ENCODE measurements around the gene PSMD9. TPM values are rescaled to one million over a fixed set of nuclear protein-coding genes. Genes with fewer than 3 reads are reported as not detected.
"Not testable (repeated sequence)": the region's sequence is repeated elsewhere in the genome, so short reads cannot be mapped to it uniquely, and the experiment has no call there.

Gene PSMD9
- total RNA-seq, 4 donors from 2014 or later = 21.7 to 57.3 (median 46.2) TPM

GRCh38 chr12:121843236-121843982, 45.2 kb upstream of the PSMD9 start:
- WGBS, 2 donors (ENCODE audit: low coverage in 1 of 2) = 55 to 81% methylated on average over 6 to 13 of the region's 13 CpGs
- TF ChIP-seq EP300 (IDR thresholded peaks at IDR 0.05; ENCODE audit: low read depth) (no peak), POLR2AphosphoS5 (IDR thresholded peaks at IDR 0.05) (no peak), CTCF (IDR thresholded peaks at IDR 0.05) (no peak), POLR2A (IDR thresholded peaks at IDR 0.05) (no peak)
- Histone ChIP-seq H3K4me3 (no peak overlapping the region), H3K27ac (no peak overlapping the region), H3K4me1 (peaks cover 0 to 13% (median 8%) of the 10 kb centered on the region in 4 donors), H3K27me3 (no peaks in the 10 kb centered on the region), H3K9me3 (no peaks in the 10 kb centered on the region), H3K36me3 (no peaks in the 10 kb centered on the region)
- intact Hi-C loops (cut with DNase I; ENCODE audit: low total_unique reads) (no loop called here), in situ Hi-C loops (cut with MboI; ENCODE audit: low pct_ligation_motif_present in 1 of 4, low pct_unique_long_range_greater_than_20kb in 1 of 4, low sequenced_read_pairs in 3 of 4) (no loop called here)
- no peak for DNase-seq

- intact Hi-C loops (cut with DNase I; ENCODE audit: low total_unique reads) = no loop called here
- no peaks in the 10 kb centered on the region for H3K9me3 ChIP-seq
These were observed 42.9 kb upstream of the PSMD9 start for GRCh38 chr12:121845701-121846100.

GRCh38 chr12:121849211-121849610, 39.4 kb upstream of the PSMD9 start:
- TF ChIP-seq POLR2A (IDR thresholded peaks at IDR 0.05) = no peak
- TF ChIP-seq POLR2AphosphoS5 (IDR thresholded peaks at IDR 0.05) = no peak
- TF ChIP-seq EP300 (IDR thresholded peaks at IDR 0.05; ENCODE audit: low read depth) = no peak
- no peak for TF ChIP-seq CTCF (IDR thresholded peaks at IDR 0.05)
- Histone ChIP-seq H3K27me3 (no peaks in the 10 kb centered on the region), H3K4me1 (no peaks in the 10 kb centered on the region), H3K4me3 (no peak overlapping the region), H3K9me3 (no peaks in the 10 kb centered on the region), H3K27ac (no peak overlapping the region), H3K36me3 (no peaks in the 10 kb centered on the region)
- WGBS, 2 donors (ENCODE audit: low coverage in 1 of 2) = 94% methylated on average over 6 of the region's 6 CpGs; no CpG with 5 or more reads in 1 of the 2 donors
- intact Hi-C loops (cut with DNase I; ENCODE audit: low total_unique reads) (no loop called here), in situ Hi-C loops (cut with MboI; ENCODE audit: low pct_ligation_motif_present in 1 of 4, low pct_unique_long_range_greater_than_20kb in 1 of 4, low sequenced_read_pairs in 3 of 4) (no loop called here)
- no peak for DNase-seq

More at GRCh38 chr12:121845701-121846100, 42.9 kb upstream of the PSMD9 start:
- Histone ChIP-seq H3K4me3 (no peak overlapping the region), H3K27ac (no peak overlapping the region), H3K4me1 (no peaks in the 10 kb centered on the region), H3K27me3 (no peaks in the 10 kb centered on the region), H3K36me3 (no peaks in the 10 kb centered on the region)
- no peak for DNase-seq
- WGBS, 2 donors (ENCODE audit: low coverage in 1 of 2) = 80 to 90% methylated on average over 1 of the region's 1 CpG
- TF ChIP-seq CTCF (IDR thresholded peaks at IDR 0.05) (no peak), POLR2AphosphoS5 (IDR thresholded peaks at IDR 0.05) (no peak), EP300 (IDR thresholded peaks at IDR 0.05; ENCODE audit: low read depth) (no peak), POLR2A (IDR thresholded peaks at IDR 0.05) (no peak)
- in situ Hi-C loops (cut with MboI; ENCODE audit: low pct_ligation_motif_present in 1 of 4, low pct_unique_long_range_greater_than_20kb in 1 of 4, low sequenced_read_pairs in 3 of 4) = no loop called here

- no peak for DNase-seq
- WGBS, 2 donors (ENCODE audit: low coverage in 1 of 2) = 70 to 83% methylated on average over 2 to 13 of the region's 13 CpGs
- TF ChIP-seq CTCF (IDR thresholded peaks at IDR 0.05) (no peak), POLR2AphosphoS5 (IDR thresholded peaks at IDR 0.05) (no peak), EP300 (IDR thresholded peaks at IDR 0.05; ENCODE audit: low read depth) (no peak), POLR2A (IDR thresholded peaks at IDR 0.05) (no peak)
These were observed 38.9 kb upstream of the PSMD9 start for GRCh38 chr12:121849665-121850064.

GRCh38 chr12:121852392-121852791, 36.2 kb upstream of the PSMD9 start:
- intact Hi-C loops (cut with DNase I; ENCODE audit: low total_unique reads) = not testable (repeated sequence)

More at GRCh38 chr12:121849665-121850064, 38.9 kb upstream of the PSMD9 start:
- H3K4me3 ChIP-seq = no peak overlapping the region
- no peak overlapping the region for H3K27ac ChIP-seq
- no peaks in the 10 kb centered on the region for H3K27me3 ChIP-seq
- H3K36me3 ChIP-seq = no peaks in the 10 kb centered on the region
- intact Hi-C loops (cut with DNase I; ENCODE audit: low total_unique reads) (no loop called here), in situ Hi-C loops (cut with MboI; ENCODE audit: low pct_ligation_motif_present in 1 of 4, low pct_unique_long_range_greater_than_20kb in 1 of 4, low sequenced_read_pairs in 3 of 4) (no loop called here)
- no peaks in the 10 kb centered on the region for H3K9me3 ChIP-seq
- no peaks in the 10 kb centered on the region for H3K4me1 ChIP-seq

More at GRCh38 chr12:121852392-121852791, 36.2 kb upstream of the PSMD9 start:
- H3K36me3 ChIP-seq; H3K27ac ChIP-seq; H3K9me3 ChIP-seq; H3K27me3 ChIP-seq; H3K4me3 ChIP-seq; in situ Hi-C loops (cut with MboI; ENCODE audit: low pct_ligation_motif_present in 1 of 4, low pct_unique_long_range_greater_than_20kb in 1 of 4, low sequenced_read_pairs in 3 of 4); DNase-seq; H3K4me1 ChIP-seq: not testable (repeated sequence)
- 71 to 77% methylated on average over 3 of the region's 3 CpGs for WGBS, 2 donors (ENCODE audit: low coverage in 1 of 2)

Data from transverse colon (tissue), 4 donors.